HFFc6 (cell line): ENCODE results near the gene FGGY. TPM values are rescaled to one million over a fixed set of nuclear protein-coding genes. Genes with fewer than 3 reads are reported as not detected.
"Not testable (repeated sequence)": the region's sequence is repeated elsewhere in the genome, so short reads cannot be mapped to it uniquely, and the experiment has no call there.

Source experiments
- DNase-seq: peaks from one replicate; pipeline ENCODE4 v3.0.0-alpha.2; 2018
- H3K27ac Mint-ChIP-seq: 2 replicates; pipeline ENCODE4 v1.8.0; 2020; ENCODE audit warnings: mild to moderate bottlenecking, mixed read lengths
- H3K27me3 Mint-ChIP-seq: 2 replicates; pipeline ENCODE4 v1.8.0; 2021; ENCODE audit warnings: mild to moderate bottlenecking, moderate library complexity, mixed read lengths; ENCODE audit not compliant: insufficient read depth
- H3K36me3 Mint-ChIP-seq: 2 replicates; pipeline ENCODE4 v1.8.0; 2021; ENCODE audit warnings: low read depth, mixed read lengths
- H3K4me1 Mint-ChIP-seq: 2 replicates; pipeline ENCODE4 v1.8.0; 2020; ENCODE audit warnings: low read depth, mixed read lengths
- H3K4me3 Mint-ChIP-seq: 2 replicates; pipeline ENCODE4 v1.8.0; 2020; ENCODE audit warnings: mild to moderate bottlenecking, moderate library complexity, mixed read lengths
- H3K9me3 Mint-ChIP-seq: 2 replicates; pipeline ENCODE4 v1.8.0; 2020; ENCODE audit warnings: mild to moderate bottlenecking, mixed read lengths
- long read RNA-seq: library from polyadenylated mRNA; unstranded; transcript quantifications from one replicate; pipeline ENCODE4 v2.0.0, GENCODE V29; 2019
- total RNA-seq, 6 experiments: library from RNA; stranded (reverse); fragmentation: NEBNext Ultra II Directional; extraction: Animal tissue kit (Norgen Biotek cat#: 25700); gene quantifications; 2 replicates in 1 of 6; 3 replicates in 5 of 6; pipeline ENCODE4 v1.2.3, GENCODE V29; 2021
- TF ChIP-seq, protein P1 (sequence below): fragments of 200-600 bp; sonication (generic); IDR thresholded peaks from 2 replicates; pipeline ENCODE4 v1.5.0; 2021; ENCODE audit warnings: antibody characterized with exemption, mild to moderate bottlenecking

FGGY gene, protein sequence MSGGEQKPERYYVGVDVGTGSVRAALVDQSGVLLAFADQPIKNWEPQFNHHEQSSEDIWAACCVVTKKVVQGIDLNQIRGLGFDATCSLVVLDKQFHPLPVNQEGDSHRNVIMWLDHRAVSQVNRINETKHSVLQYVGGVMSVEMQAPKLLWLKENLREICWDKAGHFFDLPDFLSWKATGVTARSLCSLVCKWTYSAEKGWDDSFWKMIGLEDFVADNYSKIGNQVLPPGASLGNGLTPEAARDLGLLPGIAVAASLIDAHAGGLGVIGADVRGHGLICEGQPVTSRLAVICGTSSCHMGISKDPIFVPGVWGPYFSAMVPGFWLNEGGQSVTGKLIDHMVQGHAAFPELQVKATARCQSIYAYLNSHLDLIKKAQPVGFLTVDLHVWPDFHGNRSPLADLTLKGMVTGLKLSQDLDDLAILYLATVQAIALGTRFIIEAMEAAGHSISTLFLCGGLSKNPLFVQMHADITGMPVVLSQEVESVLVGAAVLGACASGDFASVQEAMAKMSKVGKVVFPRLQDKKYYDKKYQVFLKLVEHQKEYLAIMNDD
- 10 to 100 TPM; 16.4 to 20.1 (median 18.7) TPM for total RNA-seq
- long read RNA-seq, transcript FGGY-201 (16 exons, 1,976 nt), result major isoform, 7 of 23 reads
- long read RNA-seq, partial matches to known transcripts, result 3 of 23 reads
- long read RNA-seq, other reads (novel, unspliced or antisense), result 12 of 23 reads

DNA sequence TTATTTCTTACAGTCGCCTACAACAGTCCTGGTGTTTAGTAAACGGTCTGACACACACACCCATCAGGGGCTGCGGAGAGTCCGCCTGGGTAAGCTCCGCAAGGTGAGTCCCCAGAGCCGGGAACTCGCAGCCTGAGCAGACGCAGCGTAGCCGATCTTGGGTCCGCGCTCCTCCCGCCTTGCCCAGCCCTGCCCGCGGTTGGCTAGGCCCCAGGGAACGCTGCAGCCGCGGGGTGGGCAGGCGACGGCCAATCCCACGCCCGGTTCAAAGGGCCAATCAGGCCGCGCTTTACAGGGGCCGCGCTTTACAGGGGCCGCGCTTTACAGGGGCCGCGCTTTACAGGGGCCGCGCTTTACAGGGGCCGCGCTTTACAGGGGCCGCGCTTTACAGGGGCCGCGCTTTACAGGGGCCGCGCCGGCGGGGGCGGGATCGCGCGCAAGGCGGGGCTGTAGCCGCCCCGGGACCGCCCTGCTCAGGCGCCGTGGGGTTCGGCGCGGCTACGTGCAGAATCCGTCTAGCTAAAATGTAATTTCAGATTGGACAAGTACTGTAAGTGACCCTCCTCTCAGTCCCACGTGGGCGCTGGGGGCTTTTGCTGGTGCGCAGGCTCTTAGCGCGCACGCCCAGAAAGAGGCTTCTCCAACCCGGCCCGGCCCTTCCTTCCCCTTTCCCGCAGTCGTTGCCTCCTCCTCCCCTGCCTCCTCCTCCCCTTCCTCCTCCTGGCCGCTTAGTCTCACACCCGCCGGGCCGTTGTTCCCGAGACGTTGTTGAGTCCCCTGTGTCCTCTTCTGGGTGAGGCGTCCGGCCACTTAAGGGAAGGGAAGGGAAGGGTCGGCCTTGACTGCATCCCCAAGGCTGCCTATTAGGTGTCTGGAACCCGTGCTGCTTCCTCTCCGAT, at the start of gene FGGY:
TSS of gene FGGY (plus strand) at position 737 of the 899 bp plus-strand sequence. CDS start 24,456 bp downstream, outside the sequence.
- peaks cover 12% of the 10 kb centered on the region for H3K36me3 Mint-ChIP-seq
- H3K4me1 Mint-ChIP-seq, result peaks cover 52% of the 10 kb centered on the region
- no peaks in the 10 kb centered on the region; the same call in 1 of the 2 replicates for H3K9me3 Mint-ChIP-seq
- H3K27me3 Mint-ChIP-seq, result peaks cover 4% of the 10 kb centered on the region
- peak; percentile 98 for DNase-seq
- H3K27ac Mint-ChIP-seq, result peak within 1 kb of the TSS; percentile 82
- TF ChIP-seq, protein P1, sequence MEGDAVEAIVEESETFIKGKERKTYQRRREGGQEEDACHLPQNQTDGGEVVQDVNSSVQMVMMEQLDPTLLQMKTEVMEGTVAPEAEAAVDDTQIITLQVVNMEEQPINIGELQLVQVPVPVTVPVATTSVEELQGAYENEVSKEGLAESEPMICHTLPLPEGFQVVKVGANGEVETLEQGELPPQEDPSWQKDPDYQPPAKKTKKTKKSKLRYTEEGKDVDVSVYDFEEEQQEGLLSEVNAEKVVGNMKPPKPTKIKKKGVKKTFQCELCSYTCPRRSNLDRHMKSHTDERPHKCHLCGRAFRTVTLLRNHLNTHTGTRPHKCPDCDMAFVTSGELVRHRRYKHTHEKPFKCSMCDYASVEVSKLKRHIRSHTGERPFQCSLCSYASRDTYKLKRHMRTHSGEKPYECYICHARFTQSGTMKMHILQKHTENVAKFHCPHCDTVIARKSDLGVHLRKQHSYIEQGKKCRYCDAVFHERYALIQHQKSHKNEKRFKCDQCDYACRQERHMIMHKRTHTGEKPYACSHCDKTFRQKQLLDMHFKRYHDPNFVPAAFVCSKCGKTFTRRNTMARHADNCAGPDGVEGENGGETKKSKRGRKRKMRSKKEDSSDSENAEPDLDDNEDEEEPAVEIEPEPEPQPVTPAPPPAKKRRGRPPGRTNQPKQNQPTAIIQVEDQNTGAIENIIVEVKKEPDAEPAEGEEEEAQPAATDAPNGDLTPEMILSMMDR, result no peak
- H3K4me3 Mint-ChIP-seq, result peak within 1 kb of the TSS; percentile 93

DNA sequence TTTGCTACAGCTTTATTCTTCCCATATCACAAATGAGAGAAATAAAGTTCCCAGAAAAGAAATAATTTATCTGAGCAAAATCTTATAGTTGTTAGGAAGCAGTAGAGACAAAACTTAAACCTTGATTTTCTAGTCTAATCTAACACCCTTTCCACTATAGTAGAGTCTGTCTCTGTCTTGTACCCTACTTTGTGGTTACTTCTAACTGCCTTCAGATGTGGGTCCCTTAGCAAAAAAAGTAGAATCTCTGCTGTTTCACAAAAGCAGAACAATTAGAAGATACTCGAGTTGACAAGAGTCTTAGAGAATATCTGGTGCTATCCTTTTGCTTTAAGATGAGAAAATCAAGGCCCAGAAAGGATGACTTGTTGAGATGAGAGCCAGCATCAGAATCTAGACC, 48.1 kb upstream of the FGGY start:
- TF ChIP-seq, protein P1, result no peak
- Mint-ChIP-seq H3K4me1 (no peaks in the 10 kb centered on the region), H3K27me3 (no peaks in the 10 kb centered on the region; the same call in 1 of the 2 replicates), H3K9me3 (peaks cover 22% of the 10 kb centered on the region), H3K36me3 (peaks cover 7% of the 10 kb centered on the region; the same call in 1 of the 2 replicates), H3K27ac (no peak overlapping the region), H3K4me3 (no peak overlapping the region)
- DNase-seq, result no peak

- Mint-ChIP-seq H3K36me3 (peaks cover 7% of the 10 kb centered on the region; the same call in 1 of the 2 replicates), H3K4me1 (no peaks in the 10 kb centered on the region), H3K27ac (no peak overlapping the region), H3K27me3 (no peaks in the 10 kb centered on the region; the same call in 1 of the 2 replicates), H3K4me3 (no peak overlapping the region), H3K9me3 (peaks cover 22% of the 10 kb centered on the region)
- DNase-seq, result no peak
- TF ChIP-seq, protein P1, result no peak
Observed at GRCh38 chr1:59249396-59250137, 47.3 kb upstream of the FGGY start.

DNA sequence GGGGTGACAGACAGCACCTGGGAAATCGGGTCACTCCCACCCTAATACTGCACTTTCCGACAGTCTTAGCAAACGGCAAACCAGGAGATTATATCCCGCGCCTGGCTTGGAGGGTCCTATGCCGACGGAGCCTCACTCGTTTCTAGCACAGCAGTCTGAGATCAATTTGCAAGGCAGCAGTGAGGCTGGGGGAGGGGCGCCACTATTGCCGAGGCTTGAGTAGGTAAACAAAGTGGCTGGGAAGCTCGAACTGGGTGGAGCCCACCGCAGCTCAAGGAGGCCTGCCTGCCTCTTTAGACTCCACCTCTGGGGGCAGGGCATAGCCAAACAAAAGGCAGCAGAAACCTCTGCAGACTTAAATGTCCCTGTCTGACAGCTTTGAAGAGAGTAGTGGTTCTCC, 45.8 kb upstream of the FGGY start:
- H3K4me3 Mint-ChIP-seq, H3K27me3 Mint-ChIP-seq, H3K4me1 Mint-ChIP-seq, DNase-seq, H3K27ac Mint-ChIP-seq, H3K36me3 Mint-ChIP-seq: not testable (repeated sequence)
- peaks cover 17% of the 10 kb centered on the region for H3K9me3 Mint-ChIP-seq

DNA sequence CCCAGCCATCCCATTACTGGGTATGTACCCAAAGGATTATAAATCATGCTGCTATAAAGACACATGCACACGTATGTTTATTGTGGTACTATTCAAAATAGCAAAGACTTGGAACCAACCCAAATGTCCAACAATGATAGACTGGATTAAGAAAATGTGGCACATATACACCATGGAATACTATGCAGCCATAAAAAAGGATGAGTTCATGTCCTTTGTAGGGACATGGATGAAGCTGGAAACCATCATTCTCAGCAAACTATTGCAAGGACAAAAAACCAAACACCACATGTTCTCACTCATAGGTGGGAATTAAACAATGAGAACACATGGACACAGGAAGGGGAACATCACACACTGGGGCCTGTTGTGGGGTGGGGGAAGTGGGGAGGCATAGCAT, 40.5 kb upstream of the FGGY start:
- not testable (repeated sequence) for H3K4me3 Mint-ChIP-seq, H3K27ac Mint-ChIP-seq, H3K27me3 Mint-ChIP-seq, H3K9me3 Mint-ChIP-seq, H3K36me3 Mint-ChIP-seq, H3K4me1 Mint-ChIP-seq, DNase-seq
